Transverse colon (tissue), 3 donors: ENCODE measurements around the gene DDX20.

ENCODE experiments used
- CTCF ChIP-seq, 5 experiments: fragments of 200-600 bp in 3 of 5; fragments of 450-650 bp in 2 of 5; sonication (generic) in 3 of 5; IDR thresholded peaks; 1 replicate in 2 of 5; 2 replicates in 3 of 5; pipeline ENCODE4 v1.5.1; 2016 to 2017; ENCODE audit warnings: antibody characterized with exemption in 5 of 5, inconsistent platforms in 3 of 5, mild to moderate bottlenecking in 2 of 5, moderate library complexity in 1 of 5
- POLR2A ChIP-seq: fragments of 450-650 bp; IDR thresholded peaks from one replicate; pipeline ENCODE4 v1.6.1; 2016; ENCODE audit warnings: antibody characterized with exemption, mild to moderate bottlenecking, moderate library complexity

DNA sequence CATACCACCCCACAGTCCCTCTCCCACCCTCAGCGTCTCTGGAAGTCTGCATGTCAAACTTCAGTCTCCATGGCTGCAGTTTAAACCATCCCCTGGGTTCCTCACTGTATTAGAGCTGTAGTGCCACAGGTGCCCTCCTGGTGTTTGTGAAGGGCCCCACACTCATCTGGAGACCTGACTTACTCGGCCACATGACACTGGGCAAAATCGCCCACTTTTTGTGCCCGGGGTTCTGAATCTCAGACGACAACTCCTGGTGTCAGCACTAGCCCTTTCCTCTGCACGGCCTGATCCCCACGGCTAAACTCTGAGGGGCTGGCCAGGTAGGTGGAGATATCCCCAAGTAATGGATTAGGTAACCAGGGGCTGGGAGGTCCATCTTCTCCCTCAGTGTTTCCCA, 23.0 kb upstream of the DDX20 start:
- no peak for TF ChIP-seq CTCF (IDR thresholded peaks at IDR 0.05)
- TF ChIP-seq POLR2A, result no peak
